HG02981 (cell line): ENCODE data around the gene KRT35.

Experiments used
- ATAC-seq: cut with Tn5 transposase; IDR thresholded peaks from one replicate; pipeline ENCODE4 v1.9.1; 2021; ENCODE audit warnings: mild to moderate bottlenecking, moderate library complexity; ENCODE audit not compliant: unreplicated experiment

KRT35 gene

DNA sequence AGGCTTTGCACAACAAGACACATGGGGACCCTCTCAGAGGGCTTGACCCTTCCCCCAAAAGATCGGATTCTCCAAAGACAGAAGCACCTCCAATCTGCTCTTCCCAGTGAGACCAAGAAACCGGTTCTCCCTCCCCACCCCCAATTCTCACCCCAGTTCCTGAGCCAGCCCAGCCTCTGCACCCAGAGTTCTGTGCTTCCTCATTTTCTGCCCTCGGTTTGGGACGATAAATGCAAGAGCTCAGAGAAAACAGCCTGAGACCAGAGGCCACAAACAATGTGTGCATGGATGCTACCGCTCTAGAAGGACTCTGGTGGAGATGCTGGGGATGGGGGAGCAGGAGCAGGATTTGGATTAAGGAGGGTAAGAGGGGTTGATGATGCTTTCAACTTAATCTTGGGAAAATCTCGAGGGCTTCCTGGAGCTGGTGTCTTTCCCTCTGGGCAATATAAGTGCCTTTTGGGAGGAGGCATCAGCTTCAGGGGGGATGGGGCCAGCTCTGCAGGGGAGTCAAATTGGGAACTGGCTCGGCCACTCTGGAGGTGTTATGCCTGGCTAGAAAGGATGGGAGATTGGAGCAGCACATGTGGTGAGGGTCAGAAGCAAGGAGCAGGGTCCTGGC lies 31.7 kb upstream of the KRT35 start:
- ATAC-seq, result no peak

GRCh38 chr17:41511716-41512115 lies 30.8 kb upstream of the KRT35 start:
- no peak for ATAC-seq

GRCh38 chr17:41511116-41511515 lies 30.2 kb upstream of the KRT35 start:
- no peak for ATAC-seq

GRCh38 chr17:41510251-41511065 lies 29.5 kb upstream of the KRT35 start:
- no peak for ATAC-seq

- ATAC-seq, result no peak
Measured at GRCh38 chr17:41507315-41507880, 26.4 kb upstream of the KRT35 start.

DNA sequence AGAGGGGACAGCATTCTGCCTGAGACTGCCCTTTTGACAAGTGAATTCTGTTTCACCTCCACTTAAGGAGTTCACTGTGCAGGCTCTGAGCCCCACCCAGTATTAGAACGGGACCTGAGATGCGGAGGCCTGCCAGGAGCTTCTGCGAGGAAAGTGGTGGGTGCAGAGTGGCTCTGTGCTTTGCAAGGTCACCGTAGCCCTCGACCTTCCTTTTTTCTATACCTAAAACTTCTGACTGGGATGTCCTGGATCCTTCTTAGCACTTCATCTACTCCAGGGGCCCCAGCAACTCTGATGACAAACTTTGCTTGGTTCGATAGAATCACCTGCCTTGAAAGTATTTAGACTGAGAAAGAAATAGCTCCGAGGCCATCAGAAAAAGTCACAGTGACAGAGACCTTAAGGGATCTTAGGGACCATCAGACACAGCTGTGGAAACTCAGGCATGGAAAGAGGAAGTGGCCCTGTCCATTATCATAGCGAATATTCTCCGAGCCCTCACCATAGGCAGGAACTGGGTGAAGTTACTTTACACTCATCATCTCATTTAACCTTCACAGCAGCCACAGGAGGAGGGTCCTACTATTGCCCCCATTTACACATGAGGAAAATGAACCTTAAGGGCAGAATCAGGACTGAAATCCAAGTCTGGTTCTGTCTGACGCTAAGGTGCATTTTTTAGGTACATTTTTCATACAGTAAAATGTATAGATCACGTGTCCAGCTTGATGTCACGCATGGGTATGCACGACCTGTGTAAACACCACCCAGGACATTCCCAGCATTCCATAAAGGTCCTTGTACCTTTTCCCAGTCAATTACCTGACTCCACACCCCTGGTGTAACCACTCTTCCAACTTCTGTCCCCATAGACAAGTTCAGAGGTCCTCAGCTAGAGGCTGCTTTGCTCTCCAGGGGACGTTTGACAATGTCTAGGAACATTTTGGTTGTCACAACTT lies 25.1 kb upstream of the KRT35 start:
- no peak for ATAC-seq

GRCh38 chr17:41505007-41505808 lies 24.3 kb upstream of the KRT35 start, which contains the start of gene KRT13:
Gene KRT13 (minus strand): TSS chr17:41505612. CDS start chr17:41505550, 62 bp downstream.
- no peak for ATAC-seq

GRCh38 chr17:41504246-41504977 lies 23.5 kb upstream of the KRT35 start:
- ATAC-seq, result no peak

GRCh38 chr17:41503202-41503601 lies 22.3 kb upstream of the KRT35 start:
- ATAC-seq, result no peak

- no peak for ATAC-seq
Measured at GRCh38 chr17:41500131-41500911, 19.4 kb upstream of the KRT35 start.

DNA sequence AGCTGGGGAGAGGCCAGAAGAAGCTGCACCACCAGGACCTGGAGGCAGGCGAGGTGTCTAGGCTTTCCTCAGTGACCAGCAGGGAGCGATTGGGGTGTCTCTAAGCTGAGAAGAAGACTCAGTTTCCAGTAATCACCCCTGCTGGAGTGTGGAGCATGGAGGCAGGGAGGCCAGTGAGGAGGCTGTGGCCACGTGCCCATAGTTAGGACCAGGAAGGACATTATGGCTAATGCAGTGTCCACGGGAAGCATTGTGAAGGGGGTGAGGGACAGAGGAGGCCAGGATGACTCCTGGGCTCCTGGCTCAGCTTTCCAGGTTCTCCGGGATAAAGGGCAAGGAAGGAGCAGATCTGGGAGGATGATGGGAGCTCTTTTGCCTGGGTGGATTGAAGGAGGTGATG lies 18.8 kb upstream of the KRT35 start:
- ATAC-seq, result no peak

- ATAC-seq, result no peak
Measured at GRCh38 chr17:41498276-41498675, 17.3 kb upstream of the KRT35 start.

DNA sequence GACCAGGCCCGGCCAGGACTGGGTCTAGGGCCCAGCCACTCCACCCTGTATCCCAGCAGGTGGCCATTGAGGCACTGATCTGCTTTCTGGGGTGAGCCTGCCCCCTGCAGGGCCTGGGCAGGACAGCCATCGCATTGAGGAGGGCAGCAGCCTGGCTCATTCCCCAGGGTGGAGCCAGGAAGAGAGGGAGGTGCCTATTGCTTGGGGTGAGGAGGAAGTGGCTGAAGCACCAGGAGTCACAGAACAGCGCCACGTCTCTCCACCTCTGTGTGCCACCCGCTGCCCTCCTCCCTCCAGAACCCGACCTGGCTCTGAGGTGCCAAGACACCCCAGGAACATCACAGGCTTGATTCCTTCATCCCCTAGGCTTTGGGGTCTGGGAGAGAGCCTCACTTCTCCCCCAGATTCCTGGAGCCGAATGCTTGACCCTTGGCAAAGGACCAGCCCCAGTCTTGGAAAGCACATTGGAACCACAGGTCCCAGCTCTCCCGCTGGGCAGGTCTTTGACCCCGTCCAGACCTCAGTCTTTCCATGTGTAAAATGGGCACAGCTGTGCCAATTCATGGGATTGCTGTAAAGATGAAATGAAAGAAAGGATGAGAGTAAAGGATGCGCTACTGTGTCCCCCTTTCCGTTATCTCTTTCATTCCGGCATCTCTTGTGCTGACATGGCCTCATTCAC lies 16.0 kb upstream of the KRT35 start:
- ATAC-seq, result peak; percentile 81

DNA sequence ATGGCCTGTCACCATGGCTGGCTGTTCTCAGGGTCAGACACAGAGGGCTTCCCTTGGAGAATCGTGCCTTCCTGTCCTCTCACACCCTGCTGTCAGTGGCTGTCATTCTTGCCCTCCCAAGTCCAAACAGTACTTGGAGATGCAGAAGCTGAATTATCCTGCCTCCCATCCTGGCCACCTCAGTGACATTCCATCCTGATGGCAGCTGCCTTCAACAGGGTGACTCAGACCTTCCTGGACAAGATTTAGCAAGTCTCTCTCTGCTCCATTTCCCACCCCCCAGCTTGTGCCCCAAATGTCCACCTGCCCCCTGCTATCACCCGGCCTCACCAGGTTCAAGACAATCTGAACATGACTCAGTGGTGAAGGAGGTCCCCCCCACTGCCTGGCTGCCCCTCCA lies 13.6 kb upstream of the KRT35 start:
- ATAC-seq, result no peak

DNA sequence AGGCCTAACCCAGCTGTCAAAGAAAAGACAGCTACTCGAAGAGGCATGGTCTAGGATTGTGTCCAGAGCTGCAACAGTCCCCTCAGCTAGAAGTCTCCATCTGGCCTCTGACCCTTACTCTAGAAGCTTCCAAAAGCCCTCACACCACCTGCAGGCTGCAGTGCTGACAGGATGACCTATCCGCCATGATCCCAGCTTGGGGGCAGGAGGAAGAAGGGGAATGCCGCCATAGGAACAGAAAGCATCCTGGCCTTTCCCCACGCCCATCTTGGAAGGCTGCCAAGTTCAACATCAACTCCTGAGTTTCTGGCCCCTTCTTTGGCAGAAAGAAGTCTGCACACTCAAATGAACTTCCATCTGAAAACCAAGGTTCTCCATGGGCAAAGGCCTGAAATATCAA lies 11.8 kb upstream of the KRT35 start:
- no peak for ATAC-seq

DNA sequence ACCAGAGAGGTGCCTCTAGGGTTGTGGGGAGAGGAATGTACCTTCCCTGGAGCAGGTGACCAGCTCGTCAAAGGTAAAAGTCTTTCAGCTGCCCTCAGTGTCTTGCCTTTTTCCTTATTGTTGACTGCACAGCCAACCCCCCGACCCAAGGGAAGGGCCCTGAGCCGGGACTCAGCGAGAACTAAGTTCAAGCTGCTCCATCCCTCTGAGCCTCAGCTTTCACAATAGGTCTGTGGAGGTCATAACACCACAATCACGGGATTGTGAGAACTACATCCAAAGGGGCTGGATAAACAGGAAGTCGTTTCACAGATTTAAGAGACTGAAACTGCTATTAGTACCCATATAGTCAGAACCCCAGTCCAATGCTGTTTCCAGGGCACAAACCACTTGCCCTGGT lies 11.4 kb upstream of the KRT35 start:
- no peak for ATAC-seq

- ATAC-seq, result no peak
Measured at GRCh38 chr17:41491476-41491875, 10.5 kb upstream of the KRT35 start.
